GM19193 (cell line): Measurements from ENCODE around the gene TMEM50B.

Experiments used
- POLR2A ChIP-seq: IDR thresholded peaks from 4 replicates; pipeline ENCODE4 v1.6.1; 2011; ENCODE audit not compliant: insufficient read depth, insufficient read length; ENCODE audit errors: extremely low read depth

Gene TMEM50B

GRCh38 chr21:33414068-33414467 is 65.7 kb downstream of the TMEM50B start:
- TF ChIP-seq POLR2A: no peak

- peak; percentile 19 for TF ChIP-seq POLR2A
Measured at GRCh38 chr21:33412832-33413519, 66.8 kb downstream of the TMEM50B start.

- TF ChIP-seq POLR2A: no peak
Measured at GRCh38 chr21:33411949-33412430, 67.8 kb downstream of the TMEM50B start.

- no peak for TF ChIP-seq POLR2A
Measured at GRCh38 chr21:33406493-33406892, 73.3 kb downstream of the TMEM50B start.

- peak; percentile 7 for TF ChIP-seq POLR2A
Measured at GRCh38 chr21:33403786-33404585, 75.8 kb downstream of the TMEM50B start.

GRCh38 chr21:33403128-33403785 is 76.5 kb downstream of the TMEM50B start, which contains the start of gene IFNGR2:
TSS of gene IFNGR2 (plus strand) at chr21:33403413. CDS start at chr21:33403544, 131 bp downstream.
- TF ChIP-seq POLR2A: peak; percentile 43

- peak; percentile 27 for TF ChIP-seq POLR2A
Measured at GRCh38 chr21:33402001-33402979, 77.5 kb downstream of the TMEM50B start.

GRCh38 chr21:33401630-33401992 is 78.2 kb downstream of the TMEM50B start:
- TF ChIP-seq POLR2A: no peak
